Erythroblast (primary cell): ENCODE measurements around the gene TTLL6.

Source experiments
- GATA1 ChIP-seq: IDR thresholded peaks from 2 replicates; pipeline ENCODE4 v1.6.1; 2011; ENCODE audit warnings: low read depth, mild to moderate bottlenecking, control low read depth, low read length, moderate library complexity
- POLR2A ChIP-seq: IDR thresholded peaks from 2 replicates; pipeline ENCODE4 v1.6.1; 2011; ENCODE audit warnings: mild to moderate bottlenecking, low read length

DNA sequence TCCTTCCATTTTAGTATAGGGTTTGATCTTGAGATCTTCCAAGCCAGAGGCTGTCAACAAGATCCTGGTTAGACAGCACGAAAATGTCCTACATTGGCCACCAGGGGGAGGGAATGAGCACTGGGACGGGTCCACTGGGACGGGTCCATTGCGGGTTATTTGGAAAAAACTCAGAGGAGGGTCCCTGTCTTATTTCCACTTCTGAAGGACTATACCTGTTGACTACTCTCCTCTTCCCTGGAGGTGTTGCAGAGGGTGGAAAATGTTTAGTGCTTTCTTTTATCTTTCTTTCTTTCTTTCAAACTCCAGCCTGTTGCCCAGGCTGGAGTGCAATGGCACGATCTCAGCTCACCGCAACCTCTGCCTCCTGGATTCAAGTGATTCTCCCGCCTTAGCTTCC lies 2.5 kb downstream of the TTLL6 start:
- no peak for TF ChIP-seq POLR2A
- no peak for TF ChIP-seq GATA1
